ENCODE results near the gene EHBP1L1.
A peak's percentile ranks its signal among the peaks of the same experiment; 100 is the strongest.

The EHBP1L1 gene

DNA sequence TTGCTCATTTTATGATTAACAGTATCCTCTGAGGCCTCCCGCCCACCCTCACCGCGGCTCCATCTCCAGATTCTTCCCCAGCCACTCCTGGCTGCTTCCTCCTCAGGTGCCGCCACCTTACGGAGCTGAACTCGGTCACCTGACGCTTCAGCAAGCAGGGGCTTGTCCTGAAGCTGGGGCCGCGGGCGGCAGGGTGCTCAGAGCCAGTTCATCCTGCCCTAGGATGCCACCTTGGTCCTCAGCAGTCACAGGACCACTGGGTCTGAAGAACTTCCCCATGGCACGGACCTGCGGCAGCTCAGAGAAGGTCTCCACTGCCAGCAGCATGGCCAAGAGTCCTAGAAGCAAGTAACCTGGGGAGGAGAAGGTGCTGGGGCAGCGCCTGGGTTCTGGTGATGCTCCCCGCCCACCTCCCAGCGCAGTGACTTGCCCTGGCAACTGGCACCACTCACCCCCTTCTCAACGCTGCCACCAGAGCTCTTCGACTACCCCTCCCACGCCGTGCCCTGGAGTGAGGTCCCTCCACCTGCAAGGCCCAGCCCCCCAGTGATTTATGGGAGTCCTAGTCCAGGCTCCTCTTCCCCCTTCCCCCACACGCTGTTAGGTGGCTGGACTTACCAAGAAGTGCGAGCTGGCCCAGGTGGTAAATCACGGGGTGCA is 17.1 kb downstream of the EHBP1L1 start:
- TF ChIP-seq, protein P1, sequence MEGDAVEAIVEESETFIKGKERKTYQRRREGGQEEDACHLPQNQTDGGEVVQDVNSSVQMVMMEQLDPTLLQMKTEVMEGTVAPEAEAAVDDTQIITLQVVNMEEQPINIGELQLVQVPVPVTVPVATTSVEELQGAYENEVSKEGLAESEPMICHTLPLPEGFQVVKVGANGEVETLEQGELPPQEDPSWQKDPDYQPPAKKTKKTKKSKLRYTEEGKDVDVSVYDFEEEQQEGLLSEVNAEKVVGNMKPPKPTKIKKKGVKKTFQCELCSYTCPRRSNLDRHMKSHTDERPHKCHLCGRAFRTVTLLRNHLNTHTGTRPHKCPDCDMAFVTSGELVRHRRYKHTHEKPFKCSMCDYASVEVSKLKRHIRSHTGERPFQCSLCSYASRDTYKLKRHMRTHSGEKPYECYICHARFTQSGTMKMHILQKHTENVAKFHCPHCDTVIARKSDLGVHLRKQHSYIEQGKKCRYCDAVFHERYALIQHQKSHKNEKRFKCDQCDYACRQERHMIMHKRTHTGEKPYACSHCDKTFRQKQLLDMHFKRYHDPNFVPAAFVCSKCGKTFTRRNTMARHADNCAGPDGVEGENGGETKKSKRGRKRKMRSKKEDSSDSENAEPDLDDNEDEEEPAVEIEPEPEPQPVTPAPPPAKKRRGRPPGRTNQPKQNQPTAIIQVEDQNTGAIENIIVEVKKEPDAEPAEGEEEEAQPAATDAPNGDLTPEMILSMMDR (IDR thresholded peaks at IDR 0.05): no peak

DNA sequence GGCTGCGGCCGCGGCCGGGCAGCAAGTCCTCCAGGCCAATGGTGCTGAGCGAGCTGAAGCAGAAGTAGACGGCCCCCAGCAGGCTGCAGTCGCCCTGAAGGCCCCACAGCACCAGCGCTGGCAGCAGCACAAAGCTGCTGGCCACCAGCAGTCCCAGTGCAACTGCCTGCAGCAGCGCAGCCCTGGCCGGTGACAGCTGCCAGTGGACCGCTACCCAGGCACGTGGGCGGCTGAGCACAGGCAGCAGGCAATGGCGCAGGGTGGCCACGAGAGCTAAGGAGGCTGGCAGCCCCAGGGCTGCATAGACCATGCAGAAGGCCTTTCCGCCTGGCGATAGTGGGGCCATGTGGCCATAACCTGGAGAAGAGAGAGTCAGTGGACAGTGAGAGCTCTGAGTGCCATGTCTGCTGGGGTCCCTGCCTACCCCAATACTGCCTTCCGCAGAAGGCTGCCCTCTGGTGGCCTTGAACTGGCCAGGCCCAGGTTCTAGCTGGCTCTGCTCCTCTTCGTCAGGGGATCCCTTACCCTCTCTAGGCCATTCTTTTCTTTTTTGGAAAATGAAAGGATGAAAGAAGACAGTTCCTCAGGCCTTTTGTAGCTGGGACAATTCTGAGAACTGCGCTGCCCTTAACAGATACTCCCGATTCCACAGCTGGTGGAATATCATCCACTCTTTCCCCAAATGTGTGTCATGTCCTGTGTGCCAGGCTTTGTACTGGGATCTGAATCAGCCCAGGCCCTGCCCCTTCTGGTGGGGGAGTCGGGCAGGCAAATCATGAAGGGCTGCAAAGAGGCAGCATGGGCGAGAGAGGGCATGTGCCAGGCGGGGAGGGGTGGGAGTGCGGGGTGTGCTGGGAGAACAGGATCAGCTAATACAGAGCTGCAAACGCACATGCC is 17.9 kb downstream of the EHBP1L1 start:
- TF ChIP-seq, protein P1 (IDR thresholded peaks at IDR 0.05): peak; percentile 81

DNA sequence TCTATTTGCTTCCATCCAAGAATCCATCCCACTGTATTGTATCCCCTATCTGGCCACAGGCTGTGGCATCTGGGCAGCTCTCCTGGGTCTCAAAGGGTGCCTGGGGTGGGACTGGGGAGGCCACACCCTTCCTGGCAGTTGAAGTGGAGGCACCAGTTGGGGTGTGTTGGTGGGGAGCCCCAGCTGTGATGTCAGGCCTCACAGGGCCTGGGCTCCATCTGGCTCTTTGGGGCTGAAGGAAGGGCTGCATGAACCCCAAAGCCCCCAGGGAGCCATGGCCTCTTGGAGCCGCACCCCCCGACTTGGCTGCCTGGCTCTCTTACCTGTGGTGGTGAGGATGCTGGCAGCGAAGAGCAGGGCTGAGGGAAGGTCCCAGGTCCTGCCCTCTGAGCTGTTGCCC is 19.3 kb downstream of the EHBP1L1 start:
- TF ChIP-seq, protein P1 (IDR thresholded peaks at IDR 0.05): no peak

DNA sequence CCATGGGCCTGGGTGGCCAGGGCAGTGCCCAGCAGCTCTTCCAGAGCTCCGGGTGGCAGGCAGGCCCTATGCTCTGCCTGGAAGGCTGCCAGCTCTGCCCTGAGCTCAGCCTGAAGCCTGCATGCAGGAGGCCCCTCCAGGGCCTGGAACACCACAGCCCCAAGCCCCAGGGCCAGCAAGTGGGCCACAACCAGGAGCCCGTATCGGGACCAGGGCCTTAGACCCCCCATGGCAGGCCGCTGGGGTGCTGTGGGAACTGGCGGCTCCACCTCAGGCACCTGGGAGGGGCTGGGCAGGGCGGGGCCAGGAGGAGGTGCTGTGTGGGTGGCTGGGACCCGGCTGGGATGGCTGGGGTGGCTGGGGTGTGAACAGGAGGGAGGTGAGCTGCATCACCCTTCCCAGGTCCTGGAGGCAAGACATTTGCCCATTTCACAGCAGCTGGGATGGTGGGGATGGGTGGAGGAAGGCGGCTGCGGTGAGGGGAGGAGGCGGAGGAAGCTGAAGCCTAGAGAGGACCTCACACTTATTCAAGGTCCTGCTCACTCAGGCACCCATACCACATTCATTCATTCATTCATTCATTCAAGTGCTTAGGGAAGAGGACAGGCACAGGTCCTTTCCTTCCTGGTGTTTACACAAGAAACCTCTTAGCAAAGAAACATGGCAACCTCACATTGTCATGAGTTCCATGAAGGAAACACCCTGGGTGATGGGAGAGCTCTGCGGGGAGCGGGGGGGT is 19.9 kb downstream of the EHBP1L1 start, which contains the start of gene KCNK7:
KCNK7 (minus strand) TSS at position 258 of the 739 bp plus-strand sequence; CDS start at position 230, 28 bp downstream.
- TF ChIP-seq, protein P1 (IDR thresholded peaks at IDR 0.05): no peak

- TF ChIP-seq, protein P1 (IDR thresholded peaks at IDR 0.05): no peak
These were observed 20.7 kb downstream of the EHBP1L1 start for GRCh38 chr11:65596520-65596919.

- TF ChIP-seq, protein P1 (IDR thresholded peaks at IDR 0.05): no peak
These were observed 22.4 kb downstream of the EHBP1L1 start for GRCh38 chr11:65598258-65598699.

All from LNCAP (cell line).